Caki2 (cell line): ENCODE measurements around the gene DNAJC19. TPM values are rescaled to one million over a fixed set of nuclear protein-coding genes. Genes with fewer than 3 reads are reported as not detected.
"Not testable (repeated sequence)": the region's sequence is repeated elsewhere in the genome, so short reads cannot be mapped to it uniquely, and the experiment has no call there.

Source experiments
- DNase-seq: peaks from one replicate; pipeline ENCODE4 v3.0.0-alpha.2; 2015; ENCODE audit warnings: low read depth
- in situ Hi-C: cut with HindIII; loops from 2 replicates; pipeline ENCODE4 v1.10.0; 2016; ENCODE audit warnings: low sequenced_read_pairs, low pct_unique_long_range_greater_than_20kb, mixed read lengths
- total RNA-seq: library from RNA; depleted of rRNA; stranded (reverse); fragments of >200 nt; shearing (Covaris generic); gene quantifications from 2 replicates; pipeline ENCODE4 v1.2.3, GENCODE V29; 2014; ENCODE audit warnings: low replicate concordance; rRNA removed

DNAJC19 gene
- 66.9 and 86.4 TPM in 2 replicates for total RNA-seq

DNA sequence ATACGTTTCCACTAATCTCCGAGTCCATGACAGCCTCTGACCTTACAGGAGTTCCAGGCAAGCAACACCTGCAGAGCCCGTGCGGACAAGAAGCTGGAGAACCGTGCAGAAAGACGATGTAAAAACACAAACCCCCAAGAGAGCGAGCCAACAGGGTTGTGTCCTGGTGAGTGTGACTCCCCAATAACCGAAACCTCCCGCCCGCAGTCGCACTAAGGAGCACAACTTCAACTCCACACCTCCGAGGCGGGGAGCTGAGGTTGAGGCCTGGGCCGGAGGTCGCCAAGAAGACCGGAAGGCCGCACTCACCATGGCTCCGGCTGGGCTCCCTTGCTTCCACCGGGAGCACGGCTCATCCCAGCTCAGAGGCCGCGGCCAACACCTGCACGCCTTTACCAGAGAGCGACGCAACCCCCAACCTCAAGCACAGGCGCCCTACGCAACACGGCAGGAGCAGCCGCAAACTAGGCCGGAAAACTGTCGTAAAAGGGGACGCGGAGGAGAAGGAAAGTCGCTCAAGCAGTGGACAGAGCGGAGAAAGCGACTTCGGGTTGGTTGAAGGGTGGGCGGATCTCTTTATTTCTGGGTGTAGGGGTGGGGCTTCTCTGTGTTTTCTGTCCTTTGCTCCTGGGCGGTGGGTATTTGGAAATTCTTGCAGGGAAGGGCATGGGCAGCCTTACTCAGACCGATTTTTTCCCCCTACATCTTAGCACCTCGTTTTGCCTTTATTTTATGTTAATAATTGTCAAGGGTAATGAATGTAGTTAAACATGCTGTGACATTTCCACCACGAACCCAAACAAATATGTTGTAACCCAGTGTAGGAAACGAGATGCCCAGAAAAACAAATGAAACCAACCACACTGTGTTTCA lies at the start of gene DNAJC19:
Gene DNAJC19 (minus strand): TSS at position 446 of the 873 bp plus-strand sequence. CDS start 134 bp downstream, at position 312.
- in situ Hi-C loops, result no loop called here
- peak; percentile 96 for DNase-seq

GRCh38 chr3:181030948-181031347 lies 41.4 kb upstream of the DNAJC19 start:
- DNase-seq, result no peak
- in situ Hi-C loops, result no loop called here

GRCh38 chr3:181025204-181025603 lies 35.7 kb upstream of the DNAJC19 start:
- in situ Hi-C loops, result no loop called here
- DNase-seq, result no peak

DNA sequence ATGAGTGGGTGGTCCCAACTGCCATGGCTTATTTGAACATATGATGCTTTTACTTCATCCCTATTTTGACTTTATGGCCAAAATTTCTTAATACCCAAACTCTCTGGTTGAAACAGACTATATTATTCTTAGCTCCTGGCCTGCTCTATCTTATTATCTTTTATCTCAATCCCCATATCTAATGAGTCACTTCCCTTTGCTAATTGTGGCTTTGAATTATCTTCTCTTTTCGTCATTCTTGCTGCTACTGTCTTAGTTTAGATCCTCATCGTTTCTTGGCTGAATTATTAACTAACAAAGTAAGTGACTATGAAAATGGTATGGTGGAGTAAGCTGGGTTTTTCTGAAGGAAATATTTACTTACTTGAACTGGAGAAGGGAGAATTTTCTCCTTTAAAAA lies 28.2 kb upstream of the DNAJC19 start:
- in situ Hi-C loops, result no loop called here
- no peak for DNase-seq

- no peak for DNase-seq
- in situ Hi-C loops, result no loop called here
Observed at GRCh38 chr3:181009225-181009624, 19.7 kb upstream of the DNAJC19 start.

DNA sequence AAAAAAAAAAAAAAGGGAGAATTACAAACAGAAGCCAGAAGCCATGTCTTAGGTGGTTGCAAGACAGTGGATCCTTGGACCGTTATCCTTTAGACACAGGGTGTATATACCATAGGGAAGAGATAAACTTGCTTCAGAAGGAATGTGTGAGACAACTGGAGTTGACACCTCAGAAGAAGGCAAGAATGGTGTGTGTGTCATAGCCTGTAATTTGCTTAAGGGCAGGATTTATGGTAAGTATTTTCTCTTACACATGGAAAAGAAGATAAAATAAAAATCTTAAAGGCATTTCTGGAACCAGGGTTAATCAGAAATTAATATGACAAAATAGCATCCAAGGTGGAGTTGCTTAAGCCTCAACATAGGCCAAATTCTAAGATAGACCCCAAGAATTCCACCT lies 19.3 kb upstream of the DNAJC19 start:
- in situ Hi-C loops, result no loop called here
- no peak for DNase-seq

DNA sequence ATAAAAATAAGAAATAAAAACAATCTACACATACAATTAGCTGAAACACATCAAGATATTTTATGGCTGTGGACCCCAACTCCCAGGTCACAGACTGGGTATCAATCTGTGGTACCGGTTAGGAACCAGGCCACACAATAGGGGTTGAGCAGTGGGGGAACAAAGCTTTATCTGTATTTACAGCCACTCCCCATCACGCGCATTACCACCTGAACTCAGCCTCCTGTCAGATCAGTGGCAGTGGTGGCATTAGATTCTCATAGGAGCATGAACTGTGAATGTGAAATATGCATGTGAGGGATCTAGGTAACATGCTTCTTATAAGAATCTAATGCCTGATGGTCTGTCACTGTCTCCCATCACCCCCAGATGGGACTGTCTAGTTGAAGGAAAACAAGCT lies 17.7 kb upstream of the DNAJC19 start:
- DNase-seq, result no peak
- in situ Hi-C loops, result no loop called here

DNA sequence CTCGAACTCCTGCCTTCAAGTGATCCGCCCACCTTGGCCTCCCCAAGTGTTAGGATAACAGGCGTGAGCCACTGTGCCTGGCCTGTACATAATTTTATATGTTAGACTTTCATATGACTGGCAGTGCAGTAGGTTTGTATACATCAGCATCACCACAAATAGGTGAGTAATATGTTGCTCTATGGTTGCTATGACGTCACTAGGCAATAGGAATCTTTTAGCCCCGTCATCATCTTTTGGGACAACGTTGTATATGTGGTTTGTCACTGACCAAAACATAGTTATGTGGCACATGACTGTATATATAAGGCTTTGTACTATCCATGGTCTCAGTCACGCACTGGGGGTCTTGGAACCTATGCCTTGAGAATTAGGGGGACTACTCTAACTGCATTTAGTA lies 17.0 kb upstream of the DNAJC19 start:
- no peak for DNase-seq
- in situ Hi-C loops, result no loop called here

DNA sequence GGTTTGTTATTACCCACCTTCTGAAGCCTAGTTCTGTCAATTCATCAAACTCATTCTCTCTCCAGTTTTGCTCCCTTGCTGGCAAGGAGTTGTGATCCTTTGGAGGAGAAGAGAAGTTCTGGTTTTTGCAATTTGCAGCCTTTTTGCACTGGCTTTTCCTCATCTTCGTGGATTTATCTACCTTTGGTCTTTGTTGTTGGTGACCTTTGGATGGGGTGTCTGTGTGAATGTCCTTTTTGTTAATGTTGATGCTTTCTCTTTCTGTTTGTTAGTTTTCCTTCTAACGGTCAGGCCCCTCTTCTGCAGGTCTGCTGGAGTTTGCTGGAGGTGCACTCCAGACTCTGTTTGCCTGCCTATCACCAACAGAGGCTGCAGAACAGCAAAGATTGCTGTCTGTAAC lies 13.9 kb upstream of the DNAJC19 start:
- in situ Hi-C loops, DNase-seq: not testable (repeated sequence)

- DNase-seq, in situ Hi-C loops: not testable (repeated sequence)
Observed at GRCh38 chr3:181002331-181002730, 12.8 kb upstream of the DNAJC19 start.

GRCh38 chr3:180996415-180996932 lies 6.9 kb upstream of the DNAJC19 start:
- in situ Hi-C loops, result no loop called here
- no peak for DNase-seq

- in situ Hi-C loops, result no loop called here
- DNase-seq, result no peak
Observed at GRCh38 chr3:180990505-180990904, 969 bp upstream of the DNAJC19 start.

DNA sequence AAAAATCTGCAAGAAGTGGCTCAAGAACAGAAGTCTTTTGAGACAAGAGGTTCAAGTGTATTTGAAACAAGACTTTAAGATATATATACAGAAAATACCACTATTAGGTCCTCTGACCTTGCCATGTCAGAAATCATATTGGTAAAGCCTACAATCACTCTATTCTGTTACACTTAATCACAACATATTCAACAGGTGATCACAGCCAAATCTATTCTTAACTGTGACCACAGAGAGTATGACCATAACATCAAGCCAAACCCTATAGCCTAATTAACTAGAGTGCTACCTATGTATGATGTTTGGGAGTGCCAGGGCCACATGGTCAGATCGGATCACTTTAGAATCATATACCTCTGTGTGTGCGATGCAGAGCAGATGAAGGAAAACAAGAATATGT lies 2.2 kb downstream of the DNAJC19 start:
- no peak for DNase-seq
- in situ Hi-C loops, result no loop called here

- in situ Hi-C loops, DNase-seq: not testable (repeated sequence)
Observed at GRCh38 chr3:180986366-180986765, 3.2 kb downstream of the DNAJC19 start.

DNA sequence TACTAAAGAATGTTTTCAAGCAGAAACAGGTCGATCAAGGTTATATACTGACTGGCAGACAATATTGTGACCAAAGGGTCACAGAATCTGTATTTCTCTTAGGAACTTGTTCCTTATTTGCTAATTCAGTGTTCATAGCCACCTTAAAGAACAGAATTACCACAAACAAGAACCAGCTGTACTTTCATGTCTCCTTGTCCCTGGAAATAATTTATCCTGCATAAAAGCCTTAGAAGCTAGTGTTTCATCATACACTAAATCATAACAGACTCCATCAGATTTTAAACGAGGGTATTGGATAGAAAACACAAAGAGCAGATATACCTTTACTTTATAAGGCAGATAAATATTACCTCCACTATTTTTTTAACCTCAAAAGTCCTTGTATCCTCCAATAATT lies 6.4 kb downstream of the DNAJC19 start:
- in situ Hi-C loops, result no loop called here
- no peak for DNase-seq

DNA sequence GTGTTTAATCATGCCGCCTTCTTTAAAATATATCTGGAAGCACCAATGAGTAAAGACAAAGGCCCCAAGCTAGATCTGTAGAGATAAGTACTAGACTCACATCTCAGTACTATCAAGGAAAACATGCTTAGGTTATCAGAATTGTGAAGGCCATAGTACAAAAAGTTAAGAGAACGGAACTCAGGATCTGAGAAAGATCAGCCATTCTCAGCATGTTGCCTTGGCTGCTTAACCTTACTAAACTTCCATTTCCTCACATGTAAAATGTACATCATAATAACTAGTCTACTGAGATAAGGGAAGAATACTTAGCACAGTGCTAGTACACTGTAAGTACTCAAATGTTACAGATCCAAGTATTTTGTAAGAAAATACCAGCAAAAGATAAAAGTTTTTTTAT lies 7.6 kb downstream of the DNAJC19 start:
- in situ Hi-C loops, result no loop called here
- DNase-seq, result no peak

DNA sequence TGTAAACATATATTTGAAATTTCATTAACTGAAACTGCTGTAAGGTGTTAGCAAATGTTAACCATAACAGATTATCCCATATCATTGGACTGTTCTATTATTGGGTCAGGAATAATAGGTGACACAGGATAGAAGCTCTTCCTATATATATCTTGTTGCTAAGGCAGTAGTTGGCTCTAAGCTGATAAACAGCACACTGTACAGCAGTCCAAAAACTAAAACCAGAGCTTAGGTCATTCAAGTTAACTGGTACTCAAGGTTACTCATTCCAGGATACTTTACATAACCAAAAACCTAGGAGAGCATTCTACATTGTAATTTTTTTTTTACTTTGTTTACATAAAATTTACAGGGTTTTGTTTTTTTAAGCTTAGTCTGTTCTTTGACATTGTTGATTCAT lies 8.9 kb downstream of the DNAJC19 start:
- DNase-seq, result no peak
- in situ Hi-C loops, result no loop called here

- in situ Hi-C loops, result no loop called here
- no peak for DNase-seq
Observed at GRCh38 chr3:180979961-180980360, 9.6 kb downstream of the DNAJC19 start.

DNA sequence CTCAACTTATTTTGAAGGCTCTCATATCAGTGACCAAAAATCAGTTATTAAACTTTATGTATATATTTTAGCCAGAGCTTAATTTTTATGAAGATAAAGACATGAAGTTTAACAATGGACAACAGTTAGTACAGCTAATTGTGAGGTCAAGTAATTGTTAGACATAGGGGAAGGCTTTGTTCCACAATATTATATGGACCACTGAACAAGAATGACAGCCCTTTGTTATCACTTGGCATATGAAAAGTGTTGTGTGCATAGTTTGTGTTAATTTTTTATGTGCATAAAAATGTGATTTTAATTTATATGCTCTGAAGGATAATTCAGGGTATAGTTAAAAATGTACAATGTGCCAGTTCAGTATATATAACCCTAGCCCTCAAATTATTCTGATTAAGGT lies 12.0 kb downstream of the DNAJC19 start:
- in situ Hi-C loops, result no loop called here
- DNase-seq, result no peak

DNA sequence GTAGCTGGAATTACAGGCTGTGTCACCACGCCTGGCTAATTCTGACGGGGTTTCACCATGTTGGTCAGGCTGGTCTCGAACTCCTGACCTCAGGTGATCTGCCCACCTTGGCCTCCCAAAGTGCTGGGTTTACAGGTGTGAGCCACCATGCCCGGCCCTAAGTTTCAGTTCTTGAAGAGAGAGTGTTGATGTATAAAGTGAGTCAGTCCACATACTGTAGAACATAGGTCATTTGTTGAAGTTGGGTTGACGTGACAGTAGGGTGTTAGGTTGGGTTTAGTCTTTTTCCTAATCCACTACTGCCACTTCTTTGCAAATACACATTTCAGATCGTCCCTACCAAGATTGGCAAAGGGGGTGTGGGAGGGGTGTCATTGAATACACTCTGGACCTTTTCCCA lies 15.2 kb downstream of the DNAJC19 start:
- in situ Hi-C loops, result no loop called here
- DNase-seq, result no peak
